Mesothelial cell of epicardium (in vitro differentiated cells): Measurements from ENCODE around the gene U2AF1L4. TPM values are rescaled to one million over a fixed set of nuclear protein-coding genes. Genes with fewer than 3 reads are reported as not detected.

Experiments used
- DNase-seq, 2 experiments: peaks; one replicate each; pipeline ENCODE4 v3.0.0; 2021; ENCODE audit warnings: low spot score in 2 of 2; ENCODE audit not compliant: unreplicated experiment in 2 of 2
- H3K27ac Mint-ChIP-seq: 2 replicates; pipeline ENCODE4 v1.8.0; 2021; ENCODE audit warnings: mixed read lengths
- H3K27me3 Mint-ChIP-seq: 2 replicates; pipeline ENCODE4 v1.8.0; 2021; ENCODE audit warnings: low read depth, mixed read lengths
- H3K36me3 Mint-ChIP-seq: 2 replicates; pipeline ENCODE4 v1.8.0; 2021; ENCODE audit warnings: mixed read lengths
- H3K4me1 Mint-ChIP-seq: 2 replicates; pipeline ENCODE4 v1.8.0; 2021; ENCODE audit warnings: mixed read lengths
- H3K4me3 Mint-ChIP-seq: 2 replicates; pipeline ENCODE4 v1.8.0; 2021; ENCODE audit warnings: mild to moderate bottlenecking, moderate library complexity, mixed read lengths
- H3K9me3 Mint-ChIP-seq: 2 replicates; pipeline ENCODE4 v1.8.0; 2021; ENCODE audit warnings: mixed read lengths
- total RNA-seq: library from RNA; stranded (reverse); gene quantifications from 3 replicates; pipeline ENCODE4 v1.2.1, GENCODE V29; 2021
- TF ChIP-seq, protein P1 (sequence below): fragments of 200-600 bp; sonication (generic); IDR thresholded peaks from one replicate; pipeline ENCODE4 v1.5.0; 2021; ENCODE audit warnings: antibody characterized with exemption; ENCODE audit not compliant: unreplicated experiment

Gene U2AF1L4
- total RNA-seq, 1 donor from 2014 or later: 42.5 TPM

- Mint-ChIP-seq H3K27ac (peak overlapping the region; percentile 96), H3K9me3 (no peaks in the 10 kb centered on the region), H3K27me3 (peaks cover 9% of the 10 kb centered on the region), H3K4me3 (peak overlapping the region; percentile 97), H3K36me3 (peaks cover 4% of the 10 kb centered on the region), H3K4me1 (peaks cover 21% of the 10 kb centered on the region)
- DNase-seq: peak in 1 of 2 experiments; percentile 75
- TF ChIP-seq, protein P1, sequence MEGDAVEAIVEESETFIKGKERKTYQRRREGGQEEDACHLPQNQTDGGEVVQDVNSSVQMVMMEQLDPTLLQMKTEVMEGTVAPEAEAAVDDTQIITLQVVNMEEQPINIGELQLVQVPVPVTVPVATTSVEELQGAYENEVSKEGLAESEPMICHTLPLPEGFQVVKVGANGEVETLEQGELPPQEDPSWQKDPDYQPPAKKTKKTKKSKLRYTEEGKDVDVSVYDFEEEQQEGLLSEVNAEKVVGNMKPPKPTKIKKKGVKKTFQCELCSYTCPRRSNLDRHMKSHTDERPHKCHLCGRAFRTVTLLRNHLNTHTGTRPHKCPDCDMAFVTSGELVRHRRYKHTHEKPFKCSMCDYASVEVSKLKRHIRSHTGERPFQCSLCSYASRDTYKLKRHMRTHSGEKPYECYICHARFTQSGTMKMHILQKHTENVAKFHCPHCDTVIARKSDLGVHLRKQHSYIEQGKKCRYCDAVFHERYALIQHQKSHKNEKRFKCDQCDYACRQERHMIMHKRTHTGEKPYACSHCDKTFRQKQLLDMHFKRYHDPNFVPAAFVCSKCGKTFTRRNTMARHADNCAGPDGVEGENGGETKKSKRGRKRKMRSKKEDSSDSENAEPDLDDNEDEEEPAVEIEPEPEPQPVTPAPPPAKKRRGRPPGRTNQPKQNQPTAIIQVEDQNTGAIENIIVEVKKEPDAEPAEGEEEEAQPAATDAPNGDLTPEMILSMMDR: no peak
These were observed 12.1 kb upstream of the U2AF1L4 start for GRCh38 chr19:35757231-35757748.

- Mint-ChIP-seq H3K4me1 (peaks cover 21% of the 10 kb centered on the region), H3K9me3 (no peaks in the 10 kb centered on the region), H3K4me3 (peak within 1 kb of the TSS; percentile 97), H3K36me3 (peaks cover 4% of the 10 kb centered on the region), H3K27ac (peak within 1 kb of the TSS; percentile 96), H3K27me3 (peaks cover 9% of the 10 kb centered on the region)
- TF ChIP-seq, protein P1: no peak
- DNase-seq: peak in 1 of 2 experiments; percentile 55
These were observed 11.4 kb upstream of the U2AF1L4 start, which contains the start of gene HSPB6 for GRCh38 chr19:35756377-35757230. HSPB6 (minus strand) TSS chr19:35757029; CDS start chr19:35757008, 21 bp downstream.

- Mint-ChIP-seq H3K27me3 (peaks cover 9% of the 10 kb centered on the region), H3K9me3 (no peaks in the 10 kb centered on the region), H3K4me1 (peaks cover 21% of the 10 kb centered on the region), H3K36me3 (peaks cover 4% of the 10 kb centered on the region), H3K4me3 (peak overlapping the region; percentile 67), H3K27ac (peak overlapping the region; percentile 93)
- TF ChIP-seq, protein P1: no peak
- DNase-seq: no peak
These were observed 10.5 kb upstream of the U2AF1L4 start for GRCh38 chr19:35755550-35756376.

GRCh38 chr19:35755131-35755549 is 9.9 kb upstream of the U2AF1L4 start:
- Mint-ChIP-seq H3K36me3 (peaks cover 4% of the 10 kb centered on the region), H3K4me1 (peaks cover 24% of the 10 kb centered on the region), H3K4me3 (peak overlapping the region; percentile 53), H3K27me3 (peaks cover 9% of the 10 kb centered on the region), H3K9me3 (no peaks in the 10 kb centered on the region), H3K27ac (peak overlapping the region; percentile 37)
- DNase-seq: no peak
- TF ChIP-seq, protein P1: no peak

- Mint-ChIP-seq H3K36me3 (peaks cover 4% of the 10 kb centered on the region), H3K27ac (peak overlapping the region; percentile 39)
These were observed 9.3 kb upstream of the U2AF1L4 start for GRCh38 chr19:35754370-35755130.

More at GRCh38 chr19:35754370-35755130, 9.3 kb upstream of the U2AF1L4 start:
- TF ChIP-seq, protein P1: no peak
- Mint-ChIP-seq H3K27me3 (peaks cover 9% of the 10 kb centered on the region), H3K9me3 (no peaks in the 10 kb centered on the region), H3K4me1 (peaks cover 29% of the 10 kb centered on the region), H3K4me3 (no peak overlapping the region)
- no peak for DNase-seq
